CD14-positive monocyte (primary cell): ENCODE results near the gene SQSTM1. TPM values are rescaled to one million over a fixed set of nuclear protein-coding genes. Genes with fewer than 3 reads are reported as not detected.

ENCODE experiments used
- DNase-seq, 3 donors: peaks; one replicate each; pipeline ENCODE4 v3.0.0-alpha.2; 2011 to 2022
- H2AFZ ChIP-seq: 2 replicates; pipeline ENCODE4 v1.6.0; 2012; ENCODE audit warnings: mild to moderate bottlenecking, low read depth, low read length, inconsistent platforms; ENCODE audit not compliant: insufficient read depth, poor library complexity, severe bottlenecking
- H3K27ac ChIP-seq, 2 donors: 1 replicate in 1 of 2; 2 replicates in 1 of 2; pipeline ENCODE4 v1.5.1; 2012 to 2013; ENCODE audit warnings: low read length in 2 of 2, control low read depth in 1 of 2, inconsistent platforms in 1 of 2, low read depth in 1 of 2, mild to moderate bottlenecking in 1 of 2
- H3K27me3 ChIP-seq, 2 donors: one replicate each; pipeline versions ENCODE4 v1.6.0 to v1.6.1; 2011 to 2013; ENCODE audit warnings: low read length in 2 of 2; ENCODE audit not compliant: control insufficient read depth in 2 of 2, insufficient read depth in 2 of 2
- H3K36me3 ChIP-seq, 2 donors: replicated peaks in 1 of 2; 1 replicate in 1 of 2; 2 replicates in 1 of 2; pipeline versions ENCODE4 v1.5.1 to v1.6.1; 2012 to 2013; ENCODE audit warnings: low read length in 2 of 2, control low read depth in 1 of 2, inconsistent platforms in 1 of 2, mild to moderate bottlenecking in 1 of 2; ENCODE audit not compliant: insufficient read depth in 2 of 2, control insufficient read depth in 1 of 2
- H3K4me1 ChIP-seq, 2 donors: 1 replicate in 1 of 2; 2 replicates in 1 of 2; pipeline versions ENCODE4 v1.5.1 to v1.6.1; 2012 to 2013; ENCODE audit warnings: low read length in 2 of 2, control low read depth in 1 of 2, inconsistent platforms in 1 of 2, mild to moderate bottlenecking in 1 of 2, moderate library complexity in 1 of 2; ENCODE audit not compliant: insufficient read depth in 2 of 2, control insufficient read depth in 1 of 2
- H3K4me2 ChIP-seq: replicated peaks from 2 replicates; pipeline ENCODE3; 2012; ENCODE audit warnings: low read length, moderate library complexity, mild to moderate bottlenecking; ENCODE audit not compliant: poor library complexity, severe bottlenecking; ENCODE audit errors: extremely low read depth
- H3K4me3 ChIP-seq, 3 experiments: fragments of 200-600 bp in 1 of 3; sonication (generic) in 1 of 3; replicated peaks in 1 of 3; 1 replicate in 2 of 3; 2 replicates in 1 of 3; pipeline ENCODE4 v1.5.1; 2011 to 2013; ENCODE audit warnings: low read length in 3 of 3, mild to moderate bottlenecking in 3 of 3, control low read depth in 2 of 3, low read depth in 2 of 3, inconsistent platforms in 1 of 3, moderate library complexity in 1 of 3
- H3K79me2 ChIP-seq: 2 replicates; pipeline ENCODE4 v1.6.0; 2012; ENCODE audit warnings: mild to moderate bottlenecking, control low read depth, inconsistent platforms, low read length, moderate library complexity; ENCODE audit not compliant: insufficient read depth
- H3K9ac ChIP-seq: 2 replicates; pipeline ENCODE4 v1.6.0; 2017; ENCODE audit warnings: low read length, mild to moderate bottlenecking; ENCODE audit not compliant: insufficient read depth, poor library complexity, severe bottlenecking
- H3K9me3 ChIP-seq, 2 donors: replicated peaks in 1 of 2; 1 replicate in 1 of 2; 2 replicates in 1 of 2; pipeline versions ENCODE4 v1.5.1 to v1.6.1; 2012 to 2013; ENCODE audit warnings: low read length in 2 of 2, control low read depth in 1 of 2; ENCODE audit not compliant: control insufficient read depth in 1 of 2, insufficient read depth in 1 of 2
- H4K20me1 ChIP-seq: 2 replicates; pipeline ENCODE4 v1.6.0; 2012; ENCODE audit warnings: mild to moderate bottlenecking, low read length, control low read depth, moderate library complexity; ENCODE audit not compliant: insufficient read depth
- H3K27ac Mint-ChIP-seq, 7 donors: one replicate each; pipeline ENCODE4 v1.8.0; 2020; ENCODE audit warnings: mild to moderate bottlenecking in 7 of 7, mixed read lengths in 7 of 7, moderate library complexity in 6 of 7, inconsistent platforms in 2 of 7
- H3K27me3 Mint-ChIP-seq, 3 donors: one replicate each; pipeline ENCODE4 v1.8.0; 2021 to 2022; ENCODE audit warnings: low read depth in 3 of 3, mild to moderate bottlenecking in 3 of 3, mixed read lengths in 3 of 3, moderate library complexity in 3 of 3, inconsistent platforms in 1 of 3
- H3K36me3 Mint-ChIP-seq, 2 donors: one replicate each; pipeline ENCODE4 v1.8.0; 2020; ENCODE audit warnings: mixed read lengths in 2 of 2, inconsistent platforms in 1 of 2, mild to moderate bottlenecking in 1 of 2
- H3K4me1 Mint-ChIP-seq: one replicate; pipeline ENCODE4 v1.8.0; 2020; ENCODE audit warnings: mild to moderate bottlenecking, mixed read lengths
- H3K4me3 Mint-ChIP-seq, 2 donors: one replicate each; pipeline ENCODE4 v1.8.0; 2020; ENCODE audit warnings: mild to moderate bottlenecking in 2 of 2, mixed read lengths in 2 of 2, moderate library complexity in 1 of 2
- H3K9me3 Mint-ChIP-seq, 7 donors: one replicate each; pipeline ENCODE4 v1.8.0; 2020 to 2022; ENCODE audit warnings: mixed read lengths in 7 of 7, mild to moderate bottlenecking in 6 of 7, moderate library complexity in 6 of 7, inconsistent platforms in 2 of 7
- WGBS: methylation state at CpG from one replicate; pipeline ENCODE4 v1.1.5; 2013; ENCODE audit warnings: missing lambda C conversion rate; ENCODE audit not compliant: insufficient coverage; 5-methylcytosine and 5-hydroxymethylcytosine counted together
- intact Hi-C, 2 donors: fragments of 100-400 bp; cut with micrococcal nuclease; formaldehyde crosslinking; loops; one replicate each; pipeline versions ENCODE4 v1.15.0 to v1.15.1; 2023
- polyA plus RNA-seq, 3 donors: library from polyadenylated mRNA; depleted of rRNA in 1 of 3; unstranded in 2 of 3; stranded (reverse) in 1 of 3; fragments of 300-500 nt in 2 of 3; fragments of >200 nt in 1 of 3; fragmentation: Illumina TruSeq in 2 of 3; gene quantifications; 1 replicate in 2 of 3; 2 replicates in 1 of 3; pipeline ENCODE4 v1.2.3, GENCODE V29; 2012 to 2021
- TF ChIP-seq, protein P1 (sequence below): fragments of 200-600 bp; IDR thresholded peaks from one replicate; pipeline ENCODE4 v1.8.0; 2022; ENCODE audit warnings: antibody characterized with exemption, mild to moderate bottlenecking

The SQSTM1 gene
- polyA plus RNA-seq, 3 donors = 182 to 312 (median 275) TPM

DNA sequence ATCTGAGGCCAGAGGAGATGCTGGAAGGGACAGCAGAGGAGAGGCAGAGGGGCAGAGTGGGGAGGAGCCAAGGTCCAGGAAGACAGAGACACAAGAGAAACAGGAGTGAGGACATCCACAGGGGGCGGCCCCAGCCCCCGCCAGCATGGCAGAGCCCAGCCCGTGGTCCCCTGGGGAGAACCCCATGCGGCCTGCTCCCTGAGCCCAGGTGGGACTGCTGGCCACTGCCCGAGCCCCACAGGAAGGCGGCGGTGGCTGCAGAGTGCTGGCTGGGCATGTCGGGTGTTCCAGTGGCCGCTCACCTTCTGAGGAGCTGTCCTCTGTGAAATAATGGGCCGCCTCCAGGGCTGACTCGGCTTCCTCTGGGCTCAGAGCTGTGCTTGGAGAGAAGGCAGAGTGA lies 46.8 kb downstream of the SQSTM1 start:
- no peak for DNase-seq
- Histone ChIP-seq H3K4me1 (no peaks in the 10 kb centered on the region), H2AFZ (no peak overlapping the region), H4K20me1 (no peaks in the 10 kb centered on the region), H3K79me2 (no peaks in the 10 kb centered on the region), H3K27ac (no peak overlapping the region), H3K27me3 (no peaks in the 10 kb centered on the region), H3K4me3 (no peak overlapping the region), H3K9ac (no peak overlapping the region), H3K4me2 (no peak overlapping the region), H3K36me3 (peaks cover 76 to 95% of the 10 kb centered on the region in 2 donors), H3K9me3 (no peaks in the 10 kb centered on the region)
- Mint-ChIP-seq H3K4me1 (peaks cover 8% of the 10 kb centered on the region), H3K36me3 (peaks cover 80 to 92% of the 10 kb centered on the region in 2 donors), H3K9me3 (peaks cover 0 to 4% (median 0%) of the 10 kb centered on the region in 7 donors), H3K27ac (peak overlapping the region in 5 of 7 donors; percentile 28 to 84 (median 77)), H3K27me3 (peaks cover 0 to 2% (median 0%) of the 10 kb centered on the region in 3 donors), H3K4me3 (no peak overlapping the region)
- TF ChIP-seq, protein P1, sequence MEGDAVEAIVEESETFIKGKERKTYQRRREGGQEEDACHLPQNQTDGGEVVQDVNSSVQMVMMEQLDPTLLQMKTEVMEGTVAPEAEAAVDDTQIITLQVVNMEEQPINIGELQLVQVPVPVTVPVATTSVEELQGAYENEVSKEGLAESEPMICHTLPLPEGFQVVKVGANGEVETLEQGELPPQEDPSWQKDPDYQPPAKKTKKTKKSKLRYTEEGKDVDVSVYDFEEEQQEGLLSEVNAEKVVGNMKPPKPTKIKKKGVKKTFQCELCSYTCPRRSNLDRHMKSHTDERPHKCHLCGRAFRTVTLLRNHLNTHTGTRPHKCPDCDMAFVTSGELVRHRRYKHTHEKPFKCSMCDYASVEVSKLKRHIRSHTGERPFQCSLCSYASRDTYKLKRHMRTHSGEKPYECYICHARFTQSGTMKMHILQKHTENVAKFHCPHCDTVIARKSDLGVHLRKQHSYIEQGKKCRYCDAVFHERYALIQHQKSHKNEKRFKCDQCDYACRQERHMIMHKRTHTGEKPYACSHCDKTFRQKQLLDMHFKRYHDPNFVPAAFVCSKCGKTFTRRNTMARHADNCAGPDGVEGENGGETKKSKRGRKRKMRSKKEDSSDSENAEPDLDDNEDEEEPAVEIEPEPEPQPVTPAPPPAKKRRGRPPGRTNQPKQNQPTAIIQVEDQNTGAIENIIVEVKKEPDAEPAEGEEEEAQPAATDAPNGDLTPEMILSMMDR = no peak
- intact Hi-C loops = no loop called here
- 98% methylated on average over 8 of the region's 11 CpGs for WGBS

DNA sequence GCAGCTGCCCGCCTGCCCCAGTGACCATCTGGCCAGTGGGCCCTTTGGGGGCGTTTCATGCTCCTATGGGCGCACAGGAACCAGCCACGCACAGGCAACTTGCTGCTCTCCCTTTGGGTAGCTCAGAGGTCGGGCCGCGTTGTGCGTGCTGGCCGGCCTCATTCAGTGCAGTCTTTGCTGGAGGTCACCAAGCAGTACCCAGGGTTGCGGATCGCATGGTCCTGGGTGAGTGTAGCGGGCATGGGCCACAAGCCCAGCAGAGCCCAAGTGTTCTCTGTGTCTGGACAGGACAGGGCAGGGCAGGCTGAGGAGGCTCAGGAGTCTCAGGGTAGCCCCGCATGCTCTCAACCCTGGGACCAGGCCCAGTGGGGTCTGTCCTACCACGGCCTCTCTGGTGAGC lies 47.8 kb downstream of the SQSTM1 start:
- no peaks in the 10 kb centered on the region for H4K20me1 ChIP-seq
- no peak overlapping the region for H3K9ac ChIP-seq
- no peaks in the 10 kb centered on the region for H3K9me3 ChIP-seq
- peaks cover 76 to 92% of the 10 kb centered on the region in 2 donors for H3K36me3 Mint-ChIP-seq
- WGBS = 99% methylated on average over 14 of the region's 14 CpGs
- peaks cover 0 to 2% (median 0%) of the 10 kb centered on the region in 3 donors for H3K27me3 Mint-ChIP-seq
- no peak overlapping the region for H3K27ac ChIP-seq
- H3K9me3 Mint-ChIP-seq = no peaks in the 10 kb centered on the region
- no peak overlapping the region for H3K4me3 ChIP-seq
- H3K79me2 ChIP-seq = no peaks in the 10 kb centered on the region
- peak overlapping the region in 3 of 7 donors; percentile 6 to 71 (median 46) for H3K27ac Mint-ChIP-seq
- H3K4me2 ChIP-seq = no peak overlapping the region
- intact Hi-C loops = no loop called here
- H3K4me3 Mint-ChIP-seq = no peak overlapping the region
- peaks cover 76 to 95% of the 10 kb centered on the region in 2 donors for H3K36me3 ChIP-seq
- no peak for DNase-seq
- H3K4me1 Mint-ChIP-seq = peaks cover 8% of the 10 kb centered on the region
- H3K27me3 ChIP-seq = no peaks in the 10 kb centered on the region
- no peaks in the 10 kb centered on the region for H3K4me1 ChIP-seq
- no peak overlapping the region for H2AFZ ChIP-seq
- TF ChIP-seq, protein P1 = no peak
